Measurements from ENCODE around the gene RAN. TPM values are rescaled to one million over a fixed set of nuclear protein-coding genes. Genes with fewer than 3 reads are reported as not detected.

Gene RAN
- total and polyA plus RNA-seq, 9 of the 15 experiments (the other 6 are each of a cell fraction or from before 2014, with no cell fraction given) = 1,687 to 3,820 (median 2,300) TPM

- intact Hi-C loops (cut with micrococcal nuclease) (no loop called here), in situ Hi-C loops (cut with MboI) (no loop called here)
- peak; percentile 68 for FAIRE-seq
- DNase-seq (ENCODE audit: extremely low read depth in 1 of 4, low spot score in 3 of 4) = peak; percentile 63 to 76 (median 70)
- H3K4me2 ChIP-seq (ENCODE audit: insufficient read depth, low read length) = peak overlapping the region; percentile 59
- peak; percentile 69 for ATAC-seq
- H3K9me3 ChIP-seq (replicated peaks; ENCODE audit: control insufficient read depth, insufficient read depth, low read depth, low read length) = no peaks in the 10 kb centered on the region; the same call in 1 of the 2 replicates
- CTCF ChIA-PET (ENCODE audit: low intra/inter-chr PET ratio) = interaction anchor here (0.6 to 1.2 kb wide), 3 partner anchors 45 to 1698 kb away, joined by 3 to 5 read pairs (median 4); no protein-coding TSS in a partner anchor
- no peaks in the 10 kb centered on the region for H4K20me1 ChIP-seq (replicated peaks; ENCODE audit: control insufficient read depth, insufficient read depth, low read length)
- H3K79me2 ChIP-seq (ENCODE audit: control insufficient read depth, insufficient read depth, low read length) = peaks cover 49% of the 10 kb centered on the region
- no peak overlapping the region for H3K4me3 ChIP-seq
- H3K27me3 ChIP-seq (ENCODE audit: control insufficient read depth in 2 of 2, insufficient read depth in 2 of 2, low read length in 2 of 2) = no peaks in the 10 kb centered on the region
- 39% methylated on average over 6 of the region's 6 CpGs for WGBS (ENCODE audit: insufficient coverage, low coverage, missing lambda C conversion rate)
- peaks cover 31 to 37% of the 10 kb centered on the region in 2 experiments; a peak in 4 of 5 replicates for H3K4me1 ChIP-seq (replicated peaks in 1 of 2; ENCODE audit: control insufficient read depth in 2 of 2, insufficient read depth in 2 of 2, low read length in 2 of 2)
- no TSS peak for BruUV-seq (replicated peaks)
- peak overlapping the region; percentile 56 to 89 for H3K9ac ChIP-seq (ENCODE audit: insufficient read depth in 1 of 2, low read depth in 2 of 2, low read length in 2 of 2)
- peaks cover 56% of the 10 kb centered on the region for H3K36me3 ChIP-seq (ENCODE audit: control insufficient read depth, insufficient read depth, low read length)
- H3K9me1 ChIP-seq (ENCODE audit: control insufficient read depth, insufficient read depth, low read length) = no peaks in the 10 kb centered on the region
- peak overlapping the region; percentile 58 for H3K27ac ChIP-seq (ENCODE audit: extremely low read depth, low read depth, low read length)
- peak overlapping the region; percentile 77 for H2AFZ ChIP-seq (ENCODE audit: low read depth, low read length)
- POLR2A ChIA-PET = interaction anchor here (0.7 to 1.0 kb wide), 5 partner anchors 10 to 280 kb away, joined by 3 to 4 read pairs (median 3); no protein-coding TSS in a partner anchor
- TF ChIP-seq TEAD4 (IDR thresholded peaks at IDR 0.05; ENCODE audit: low read length) = peak; percentile 72
- no peak for TF ChIP-seq TEAD4 (CRISPR knock-in tag; IDR thresholded peaks at IDR 0.05; ENCODE audit: borderline replicate concordance)
- TF ChIP-seq, protein P1, sequence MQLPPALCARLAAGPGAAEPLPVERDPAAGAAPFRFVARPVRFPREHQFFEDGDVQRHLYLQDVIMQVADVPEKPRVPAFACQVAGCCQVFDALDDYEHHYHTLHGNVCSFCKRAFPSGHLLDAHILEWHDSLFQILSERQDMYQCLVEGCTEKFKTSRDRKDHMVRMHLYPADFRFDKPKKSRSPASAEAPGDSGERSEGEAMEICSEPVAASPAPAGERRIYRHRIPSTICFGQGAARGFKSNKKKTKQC (CRISPR knock-in tag; IDR thresholded peaks at IDR 0.05) = no peak
- peak; percentile 80 for TF ChIP-seq DPF2 (IDR thresholded peaks at IDR 0.05)
- no peak for TF ChIP-seq ETS2 (tag; IDR thresholded peaks at IDR 0.05; ENCODE audit: borderline replicate concordance, poor library complexity, severe bottlenecking)
- TF ChIP-seq ZNF23 (CRISPR knock-in tag; IDR thresholded peaks at IDR 0.05) = no peak
- TF ChIP-seq, protein P2, sequence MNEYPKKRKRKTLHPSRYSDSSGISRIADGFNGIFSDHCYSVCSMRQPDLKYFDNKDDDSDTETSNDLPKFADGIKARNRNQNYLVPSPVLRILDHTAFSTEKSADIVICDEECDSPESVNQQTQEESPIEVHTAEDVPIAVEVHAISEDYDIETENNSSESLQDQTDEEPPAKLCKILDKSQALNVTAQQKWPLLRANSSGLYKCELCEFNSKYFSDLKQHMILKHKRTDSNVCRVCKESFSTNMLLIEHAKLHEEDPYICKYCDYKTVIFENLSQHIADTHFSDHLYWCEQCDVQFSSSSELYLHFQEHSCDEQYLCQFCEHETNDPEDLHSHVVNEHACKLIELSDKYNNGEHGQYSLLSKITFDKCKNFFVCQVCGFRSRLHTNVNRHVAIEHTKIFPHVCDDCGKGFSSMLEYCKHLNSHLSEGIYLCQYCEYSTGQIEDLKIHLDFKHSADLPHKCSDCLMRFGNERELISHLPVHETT (CRISPR knock-in tag; conservative IDR thresholded peaks at IDR 0.05 in 1 of 2, IDR thresholded peaks at IDR 0.05 in 1 of 2) = no peak
- no peak for TF ChIP-seq MECOM (CRISPR knock-in tag; IDR thresholded peaks at IDR 0.05)
- peak; percentile 58 for TF ChIP-seq ZFX (CRISPR knock-in tag; IDR thresholded peaks at IDR 0.05)
- no peak for TF ChIP-seq PHF21A (IDR thresholded peaks at IDR 0.05; ENCODE audit: borderline replicate concordance, low read depth)
- TF ChIP-seq, protein P3, sequence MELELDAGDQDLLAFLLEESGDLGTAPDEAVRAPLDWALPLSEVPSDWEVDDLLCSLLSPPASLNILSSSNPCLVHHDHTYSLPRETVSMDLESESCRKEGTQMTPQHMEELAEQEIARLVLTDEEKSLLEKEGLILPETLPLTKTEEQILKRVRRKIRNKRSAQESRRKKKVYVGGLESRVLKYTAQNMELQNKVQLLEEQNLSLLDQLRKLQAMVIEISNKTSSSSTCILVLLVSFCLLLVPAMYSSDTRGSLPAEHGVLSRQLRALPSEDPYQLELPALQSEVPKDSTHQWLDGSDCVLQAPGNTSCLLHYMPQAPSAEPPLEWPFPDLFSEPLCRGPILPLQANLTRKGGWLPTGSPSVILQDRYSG (tag; conservative IDR thresholded peaks at IDR 0.05; ENCODE audit: low read depth) = 0 out of 2 replicates have a peak, but pooled peaks have one; percentile 27
- no peak for TF ChIP-seq OTX1 (CRISPR knock-in tag; IDR thresholded peaks at IDR 0.05)
- peak; percentile 51 for TF ChIP-seq CBFA2T2 (conservative IDR thresholded peaks at IDR 0.05)
- no peak for TF ChIP-seq TCF7L2 (IDR thresholded peaks at IDR 0.05; ENCODE audit: low read depth, low read length)
- TF ChIP-seq USF1 (CRISPR knock-in tag; IDR thresholded peaks at IDR 0.05) = no peak
- TF ChIP-seq ARID1B (IDR thresholded peaks at IDR 0.05) = peak; percentile 71
- TF ChIP-seq DACH1 (IDR thresholded peaks at IDR 0.05; ENCODE audit: partially characterized antibody) = peak; percentile 53
- no peak for TF ChIP-seq PRPF4 (IDR thresholded peaks at IDR 0.05; ENCODE audit: insufficient read depth, low read depth, low read length, poor library complexity, severe bottlenecking)
- TF ChIP-seq SMARCA4 (IDR thresholded peaks at IDR 0.05) = peak; percentile 31; the same call in 1 of the 2 replicates
- peak; percentile 36; the same call in 1 of the 2 replicates for TF ChIP-seq STAT5A (IDR thresholded peaks at IDR 0.05; ENCODE audit: borderline replicate concordance, low read length)
Measured at GRCh38 chr12:130825771-130826150, 46.1 kb upstream of the RAN start.

All from K562 (cell line).